ENCODE data around the gene SERPINB1. TPM values are rescaled to one million over a fixed set of nuclear protein-coding genes. Genes with fewer than 3 reads are reported as not detected.

Gene SERPINB1
- total and polyA plus RNA-seq, 4 donors: 58.0 to 242 (median 95.7) TPM

- Histone ChIP-seq H3K9ac (ENCODE audit: insufficient read depth in 1 of 2, low read length in 2 of 2) (peak overlapping the region in 1 of 2 donors; percentile 26), H3K27me3 (ENCODE audit: control insufficient read depth in 3 of 3, insufficient read depth in 3 of 3, low read length in 2 of 3) (no peaks in the 10 kb centered on the region), H3K9me3 (ENCODE audit: control insufficient read depth in 4 of 4, insufficient read depth in 3 of 4, low read length in 3 of 4) (no peaks in the 10 kb centered on the region), H3K4me3 (no peak overlapping the region), H3K4me1 (ENCODE audit: control insufficient read depth in 5 of 5, insufficient read depth in 5 of 5, low read length in 5 of 5) (peaks cover 10 to 23% (median 14%) of the 10 kb centered on the region in 5 donors), H3K27ac (ENCODE audit: low read depth in 1 of 2, low read length in 1 of 2) (peak overlapping the region; percentile 93 to 95), H3K36me3 (ENCODE audit: control insufficient read depth in 4 of 4, insufficient read depth in 4 of 4, low read length in 4 of 4) (peaks cover 0 to 5% (median 4%) of the 10 kb centered on the region in 4 donors)
- ATAC-seq (ENCODE audit: insufficient read depth, low FRiP score) (no peak), DNase-seq (no peak)
- 57 to 76% methylated on average over 2 of the region's 2 CpGs for WGBS, 2 donors
- no peak for TF ChIP-seq CTCF (IDR thresholded peaks at IDR 0.05; ENCODE audit: control extremely low read depth, extremely low read depth)
These were observed 483 bp upstream of the SERPINB1 start for GRCh38 chr6:2842139-2842552.

- WGBS, 2 donors: 28 to 42% methylated on average over 3 of the region's 3 CpGs
- Histone ChIP-seq H3K27me3 (ENCODE audit: control insufficient read depth in 3 of 3, insufficient read depth in 3 of 3, low read length in 2 of 3) (no peaks in the 10 kb centered on the region), H3K27ac (ENCODE audit: low read depth in 1 of 2, low read length in 1 of 2) (peak overlapping the region; percentile 93 to 95), H3K4me3 (peak overlapping the region; percentile 64), H3K9me3 (ENCODE audit: control insufficient read depth in 4 of 4, insufficient read depth in 3 of 4, low read length in 3 of 4) (no peaks in the 10 kb centered on the region), H3K9ac (ENCODE audit: insufficient read depth in 1 of 2, low read length in 2 of 2) (peak overlapping the region in 1 of 2 donors; percentile 91), H3K4me1 (ENCODE audit: control insufficient read depth in 5 of 5, insufficient read depth in 5 of 5, low read length in 5 of 5) (peaks cover 10 to 21% (median 14%) of the 10 kb centered on the region in 5 donors), H3K36me3 (ENCODE audit: control insufficient read depth in 4 of 4, insufficient read depth in 4 of 4, low read length in 4 of 4) (peaks cover 2 to 9% (median 6%) of the 10 kb centered on the region in 4 donors)
- DNase-seq: no peak
- ATAC-seq (ENCODE audit: insufficient read depth, low FRiP score): no peak
- TF ChIP-seq CTCF (IDR thresholded peaks at IDR 0.05; ENCODE audit: control extremely low read depth, extremely low read depth): no peak
These were observed 958 bp downstream of the SERPINB1 start for GRCh38 chr6:2840749-2841061.

- DNase-seq: no peak
- Histone ChIP-seq H3K9ac (ENCODE audit: insufficient read depth in 1 of 2, low read length in 2 of 2) (no peak overlapping the region), H3K27ac (ENCODE audit: low read depth in 1 of 2, low read length in 1 of 2) (peak overlapping the region; percentile 93 to 95), H3K9me3 (ENCODE audit: control insufficient read depth in 4 of 4, insufficient read depth in 3 of 4, low read length in 3 of 4) (no peaks in the 10 kb centered on the region), H3K36me3 (ENCODE audit: control insufficient read depth in 4 of 4, insufficient read depth in 4 of 4, low read length in 4 of 4) (peaks cover 5 to 13% (median 8%) of the 10 kb centered on the region in 4 donors), H3K4me1 (ENCODE audit: control insufficient read depth in 5 of 5, insufficient read depth in 5 of 5, low read length in 5 of 5) (peaks cover 10 to 21% (median 14%) of the 10 kb centered on the region in 5 donors), H3K27me3 (ENCODE audit: control insufficient read depth in 3 of 3, insufficient read depth in 3 of 3, low read length in 2 of 3) (no peaks in the 10 kb centered on the region), H3K4me3 (peak overlapping the region; percentile 64)
- WGBS, 2 donors: 17 to 38% methylated on average over 12 of the region's 12 CpGs
- no peak for TF ChIP-seq CTCF (IDR thresholded peaks at IDR 0.05; ENCODE audit: control extremely low read depth, extremely low read depth)
- no peak for ATAC-seq (ENCODE audit: insufficient read depth, low FRiP score)
These were observed 1.5 kb downstream of the SERPINB1 start for GRCh38 chr6:2839982-2840748.

All from lung (tissue), 12 donors.